ENCODE results near the gene CASP3.
"Not testable (repeated sequence)": the region's sequence is repeated elsewhere in the genome, so short reads cannot be mapped to it uniquely, and the experiment has no call there.

Gene CASP3

GRCh38 chr4:184620212-184620867 lies 28.9 kb downstream of the CASP3 start:
- no peak overlapping the region for H3K27ac ChIP-seq
- no peak for TF ChIP-seq CTCF (IDR thresholded peaks at IDR 0.05)
- no peaks in the 10 kb centered on the region for H3K4me1 ChIP-seq
- no peaks in the 10 kb centered on the region for H3K27me3 ChIP-seq
- peaks cover 0 to 8% (median 0%) of the 10 kb centered on the region in 3 donors for H3K36me3 ChIP-seq
- H3K9me3 ChIP-seq: no peaks in the 10 kb centered on the region
- DNase-seq: no peak
- intact Hi-C loops (cut with DNase I; ENCODE audit: low total_unique reads): loop anchor here (10.0 kb wide), 1 partner anchor 356 kb away; no protein-coding TSS in a partner anchor
- no peak overlapping the region for H3K4me3 ChIP-seq

GRCh38 chr4:184617600-184618196 lies 31.5 kb downstream of the CASP3 start:
- no peaks in the 10 kb centered on the region for H3K9me3 ChIP-seq
- no peak overlapping the region for H3K27ac ChIP-seq
- DNase-seq: peak in 1 of 2 donors; percentile 22
- H3K4me3 ChIP-seq: no peak overlapping the region
- no peaks in the 10 kb centered on the region for H3K36me3 ChIP-seq
- no peaks in the 10 kb centered on the region for H3K4me1 ChIP-seq
- intact Hi-C loops (cut with DNase I; ENCODE audit: low total_unique reads): no loop called here
- no peak for TF ChIP-seq CTCF (IDR thresholded peaks at IDR 0.05)
- H3K27me3 ChIP-seq: no peaks in the 10 kb centered on the region

GRCh38 chr4:184616633-184617551 lies 32.4 kb downstream of the CASP3 start:
- intact Hi-C loops (cut with DNase I; ENCODE audit: low total_unique reads): no loop called here
- Histone ChIP-seq H3K4me3 (no peak overlapping the region), H3K9me3 (no peaks in the 10 kb centered on the region), H3K36me3 (no peaks in the 10 kb centered on the region), H3K27ac (no peak overlapping the region), H3K27me3 (no peaks in the 10 kb centered on the region), H3K4me1 (no peaks in the 10 kb centered on the region)
- TF ChIP-seq CTCF (IDR thresholded peaks at IDR 0.05): no peak
- DNase-seq: no peak

- H3K4me3 ChIP-seq; H3K36me3 ChIP-seq; DNase-seq; H3K27me3 ChIP-seq; H3K9me3 ChIP-seq; H3K4me1 ChIP-seq; H3K27ac ChIP-seq; intact Hi-C loops (cut with DNase I; ENCODE audit: low total_unique reads): not testable (repeated sequence)
These were observed 33.1 kb downstream of the CASP3 start for GRCh38 chr4:184616168-184616567.

GRCh38 chr4:184614509-184614908 lies 34.7 kb downstream of the CASP3 start:
- Histone ChIP-seq H3K27ac (no peak overlapping the region), H3K27me3 (no peaks in the 10 kb centered on the region), H3K36me3 (no peaks in the 10 kb centered on the region), H3K4me1 (no peaks in the 10 kb centered on the region), H3K9me3 (no peaks in the 10 kb centered on the region), H3K4me3 (no peak overlapping the region)
- intact Hi-C loops (cut with DNase I; ENCODE audit: low total_unique reads): no loop called here
- TF ChIP-seq CTCF (IDR thresholded peaks at IDR 0.05): no peak
- no peak for DNase-seq

GRCh38 chr4:184613405-184613804 lies 35.8 kb downstream of the CASP3 start:
- intact Hi-C loops (cut with DNase I; ENCODE audit: low total_unique reads): no loop called here
- Histone ChIP-seq H3K9me3 (no peaks in the 10 kb centered on the region), H3K4me1 (no peaks in the 10 kb centered on the region), H3K4me3 (no peak overlapping the region), H3K27me3 (no peaks in the 10 kb centered on the region), H3K27ac (no peak overlapping the region), H3K36me3 (no peaks in the 10 kb centered on the region)
- TF ChIP-seq CTCF (IDR thresholded peaks at IDR 0.05): no peak
- DNase-seq: no peak

Measured in tibial artery (tissue), 4 donors.